ENCODE measurements around the gene CTAGE6. TPM values are rescaled to one million over a fixed set of nuclear protein-coding genes. Genes with fewer than 3 reads are reported as not detected.
"Not testable (repeated sequence)": the region's sequence is repeated elsewhere in the genome, so short reads cannot be mapped to it uniquely, and the experiment has no call there.

Gene CTAGE6
- total RNA-seq, 1 experiment from 2014 or later = not detected

DNA sequence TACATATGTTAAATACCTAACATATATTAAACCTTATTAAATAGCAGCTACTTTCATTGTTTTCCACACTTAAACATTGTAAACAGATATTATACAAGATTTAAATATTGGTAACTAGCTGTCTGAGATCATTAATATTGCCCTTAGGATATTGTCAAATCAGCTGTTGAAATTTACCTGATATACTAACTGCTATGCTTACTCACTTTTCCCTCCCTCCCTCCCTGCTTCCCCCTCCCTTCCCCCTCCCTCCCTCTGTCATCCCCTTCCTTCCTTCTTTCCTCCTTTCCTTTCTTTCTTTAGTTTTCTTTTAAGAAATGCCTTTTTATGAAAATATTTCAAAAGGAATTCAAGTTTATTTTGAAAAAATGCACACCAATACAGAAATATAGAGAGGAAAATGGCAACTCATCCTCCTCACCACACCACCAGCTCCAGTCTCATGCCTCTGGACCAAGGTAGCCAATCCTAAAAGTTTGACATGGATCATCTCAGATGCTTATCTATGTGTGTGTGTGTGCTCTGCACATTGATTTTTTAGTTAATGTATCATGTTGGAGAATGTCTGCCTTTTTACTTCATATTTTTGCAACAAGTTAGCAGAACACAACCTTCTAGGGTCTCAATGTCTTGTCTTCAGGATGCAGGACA is 41.8 kb downstream of the CTAGE6 start:
- POLR2A ChIA-PET (ENCODE audit: unreplicated experiment); H3K9me3 ChIP-seq (ENCODE audit: low read length); H3K4me3 ChIP-seq (ENCODE audit: low read length); H3K9ac ChIP-seq (ENCODE audit: low read length); CTCF ChIA-PET; H3K27me3 ChIP-seq (ENCODE audit: low read length); H3F3A ChIP-seq (ENCODE audit: low read length, unreplicated experiment); H3K4me1 ChIP-seq (ENCODE audit: insufficient read depth, low read length); H3K9me2 ChIP-seq (replicated peaks; ENCODE audit: low read length); H4K20me1 ChIP-seq (ENCODE audit: low read length); H3K4me2 ChIP-seq (ENCODE audit: low read length); H3K36me3 ChIP-seq (ENCODE audit: low read depth, low read length); DNase-seq; BruUV-seq (replicated peaks); ATAC-seq; intact Hi-C loops (cut with micrococcal nuclease); H3K79me2 ChIP-seq (ENCODE audit: low read length); H2AFZ ChIP-seq (ENCODE audit: low read length); H3K27ac ChIP-seq (ENCODE audit: low read length): not testable (repeated sequence)

DNA sequence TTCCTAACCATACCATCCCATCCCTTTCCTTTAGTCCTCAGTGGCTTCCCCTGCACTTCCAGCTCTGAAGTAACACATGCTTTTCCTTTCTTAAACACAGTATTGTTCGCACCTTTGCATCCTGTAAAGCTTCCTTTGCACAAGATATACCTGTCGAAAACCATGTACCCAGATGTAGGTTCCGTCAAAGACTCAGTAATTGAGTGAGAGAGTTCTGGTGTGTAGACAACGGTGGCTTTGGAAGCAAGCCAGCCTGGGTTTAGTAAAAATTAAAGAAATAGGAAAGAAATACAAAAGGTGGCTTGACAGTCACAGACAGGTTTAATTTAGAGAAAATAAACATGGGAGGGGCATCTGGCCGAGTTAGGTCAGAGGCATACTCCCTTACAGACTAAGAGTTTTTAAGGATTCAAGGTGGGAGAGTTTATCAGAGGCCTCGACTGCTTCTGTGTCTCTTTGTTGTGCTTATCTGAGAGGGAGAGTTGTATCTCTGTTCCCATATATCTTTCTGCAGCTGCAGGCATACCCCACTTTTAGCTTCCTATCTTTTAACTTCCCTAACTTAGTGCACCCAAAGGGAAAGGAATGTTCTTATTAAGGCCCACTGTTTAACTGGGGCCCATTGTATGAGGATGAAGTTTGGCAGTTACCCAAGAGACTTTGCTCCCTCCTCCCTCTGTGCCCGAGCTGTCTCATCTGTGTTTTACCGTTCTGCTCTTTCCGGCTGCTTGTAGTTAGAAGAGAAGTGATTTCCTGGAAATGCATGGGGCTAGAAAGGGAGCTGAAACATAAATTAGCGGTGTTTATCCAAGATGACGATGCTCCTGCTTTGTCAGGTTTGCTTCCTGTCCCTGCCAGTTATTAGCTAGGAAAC is 42.7 kb downstream of the CTAGE6 start:
- H3K27me3 ChIP-seq (ENCODE audit: low read length); intact Hi-C loops (cut with micrococcal nuclease); POLR2A ChIA-PET (ENCODE audit: unreplicated experiment); H3K79me2 ChIP-seq (ENCODE audit: low read length); H3K27ac ChIP-seq (ENCODE audit: low read length); DNase-seq; H3K4me2 ChIP-seq (ENCODE audit: low read length); H3K36me3 ChIP-seq (ENCODE audit: low read depth, low read length); H3K4me1 ChIP-seq (ENCODE audit: insufficient read depth, low read length); H3K9ac ChIP-seq (ENCODE audit: low read length); H3F3A ChIP-seq (ENCODE audit: low read length, unreplicated experiment); H3K9me3 ChIP-seq (ENCODE audit: low read length); H2AFZ ChIP-seq (ENCODE audit: low read length); H4K20me1 ChIP-seq (ENCODE audit: low read length); BruUV-seq (replicated peaks); H3K9me2 ChIP-seq (replicated peaks; ENCODE audit: low read length); CTCF ChIA-PET; H3K4me3 ChIP-seq (ENCODE audit: low read length): not testable (repeated sequence)
- peak; percentile 8; the same call in 1 of the 2 replicates for ATAC-seq

DNA sequence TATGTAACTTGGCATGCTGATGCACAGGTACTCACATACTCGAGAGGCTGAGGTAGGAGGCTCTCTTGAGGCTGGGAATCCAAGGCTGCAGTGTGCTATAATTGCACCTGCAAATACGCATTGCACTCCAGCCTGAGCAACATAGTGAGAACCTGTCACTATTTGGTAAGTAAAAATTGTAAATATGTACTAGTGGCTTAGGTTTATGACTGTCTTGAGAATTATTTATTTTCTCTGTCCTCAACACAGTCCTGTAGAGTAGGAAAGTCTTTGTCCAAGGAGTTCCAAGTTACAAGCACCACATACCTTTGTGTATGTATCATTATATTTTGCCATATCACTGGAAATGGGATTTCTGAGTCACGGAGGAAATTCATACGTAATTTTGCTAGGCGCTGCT is 45.1 kb downstream of the CTAGE6 start:
- H3K27me3 ChIP-seq (ENCODE audit: low read length); DNase-seq; H3K4me2 ChIP-seq (ENCODE audit: low read length); H3K36me3 ChIP-seq (ENCODE audit: low read depth, low read length); H3K9me2 ChIP-seq (replicated peaks; ENCODE audit: low read length); H3K27ac ChIP-seq (ENCODE audit: low read length); intact Hi-C loops (cut with micrococcal nuclease); POLR2A ChIA-PET (ENCODE audit: unreplicated experiment); H3K4me3 ChIP-seq (ENCODE audit: low read length); H3K9me3 ChIP-seq (ENCODE audit: low read length); H3K79me2 ChIP-seq (ENCODE audit: low read length); H3K4me1 ChIP-seq (ENCODE audit: insufficient read depth, low read length); H3K9ac ChIP-seq (ENCODE audit: low read length); CTCF ChIA-PET; H4K20me1 ChIP-seq (ENCODE audit: low read length); BruUV-seq (replicated peaks); H2AFZ ChIP-seq (ENCODE audit: low read length); H3F3A ChIP-seq (ENCODE audit: low read length, unreplicated experiment): not testable (repeated sequence)
- ATAC-seq = peak; percentile 95

DNA sequence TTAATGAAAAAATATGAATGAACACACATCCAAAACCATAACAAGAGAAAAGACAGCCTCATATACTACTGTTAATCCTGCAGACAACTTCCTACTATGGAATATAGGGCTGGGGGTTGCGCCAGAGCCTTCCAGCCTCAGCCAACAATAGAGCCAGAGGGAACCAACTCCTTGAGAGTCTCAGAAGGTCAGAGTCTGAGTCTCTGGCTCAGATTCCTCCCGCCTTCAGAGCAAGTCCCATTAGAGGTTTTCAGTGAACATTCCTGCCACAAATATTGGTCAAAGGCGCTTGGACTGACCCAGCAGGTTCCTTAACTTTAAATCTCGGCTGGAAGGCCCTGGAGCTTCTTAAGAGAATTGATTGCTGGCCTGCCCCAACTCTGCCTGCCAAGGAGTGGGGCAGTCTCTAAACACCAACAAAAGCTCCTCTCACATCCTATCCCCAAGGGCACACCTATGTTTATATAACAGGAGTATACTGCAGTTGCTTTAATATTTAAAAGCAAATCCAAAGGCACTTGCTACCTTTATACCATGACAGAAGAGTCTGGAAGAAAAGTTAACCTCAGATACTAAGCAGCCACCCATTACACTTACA is 45.7 kb downstream of the CTAGE6 start:
- BruUV-seq (replicated peaks) = TSS peak; percentile 37
- H3K79me2 ChIP-seq (ENCODE audit: low read length); H3K9me3 ChIP-seq (ENCODE audit: low read length); H3K36me3 ChIP-seq (ENCODE audit: low read depth, low read length); H3K9me2 ChIP-seq (replicated peaks; ENCODE audit: low read length); H3K4me1 ChIP-seq (ENCODE audit: insufficient read depth, low read length); intact Hi-C loops (cut with micrococcal nuclease); H2AFZ ChIP-seq (ENCODE audit: low read length); DNase-seq; H3K9ac ChIP-seq (ENCODE audit: low read length); H3K27ac ChIP-seq (ENCODE audit: low read length); H4K20me1 ChIP-seq (ENCODE audit: low read length); CTCF ChIA-PET; H3K27me3 ChIP-seq (ENCODE audit: low read length); POLR2A ChIA-PET (ENCODE audit: unreplicated experiment); H3K4me2 ChIP-seq (ENCODE audit: low read length); H3K4me3 ChIP-seq (ENCODE audit: low read length); H3F3A ChIP-seq (ENCODE audit: low read length, unreplicated experiment): not testable (repeated sequence)
- peak; percentile 71 for ATAC-seq

DNA sequence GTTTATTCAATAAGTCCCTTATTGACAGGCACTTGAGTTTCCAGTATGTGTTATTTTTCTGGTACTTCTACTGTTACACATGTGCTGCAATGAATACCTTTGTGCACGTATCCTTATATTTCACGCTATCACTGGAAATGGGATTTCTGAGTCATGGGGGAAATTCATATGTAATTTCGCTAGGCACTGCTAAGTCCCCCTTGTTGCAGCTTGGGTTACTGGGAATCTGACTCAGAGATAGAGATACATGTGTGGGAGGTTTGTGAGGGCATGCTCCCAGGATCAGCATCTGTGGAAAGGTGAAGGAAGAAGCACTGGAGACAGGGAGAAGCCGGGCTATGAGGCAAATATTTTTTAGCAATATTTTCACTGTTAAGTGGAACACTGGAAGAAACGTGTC is 47.6 kb downstream of the CTAGE6 start:
- H3K36me3 ChIP-seq (ENCODE audit: low read depth, low read length); H2AFZ ChIP-seq (ENCODE audit: low read length); H4K20me1 ChIP-seq (ENCODE audit: low read length); DNase-seq; H3K27me3 ChIP-seq (ENCODE audit: low read length); POLR2A ChIA-PET (ENCODE audit: unreplicated experiment); H3F3A ChIP-seq (ENCODE audit: low read length, unreplicated experiment); BruUV-seq (replicated peaks); H3K9ac ChIP-seq (ENCODE audit: low read length); H3K9me3 ChIP-seq (ENCODE audit: low read length); H3K9me2 ChIP-seq (replicated peaks; ENCODE audit: low read length); H3K4me2 ChIP-seq (ENCODE audit: low read length); H3K4me3 ChIP-seq (ENCODE audit: low read length); H3K4me1 ChIP-seq (ENCODE audit: insufficient read depth, low read length); ATAC-seq; H3K79me2 ChIP-seq (ENCODE audit: low read length); intact Hi-C loops (cut with micrococcal nuclease); H3K27ac ChIP-seq (ENCODE audit: low read length); CTCF ChIA-PET: not testable (repeated sequence)
